Islet of Langerhans (tissue), 1 donor: ENCODE results near the gene LRRC74B.

Experiments
- FAIRE-seq: peaks from one replicate; lab custom pipeline; 2011; peaks lifted over from hg19 to GRCh38; lab: Jason Lieb, UNC

Gene LRRC74B

DNA sequence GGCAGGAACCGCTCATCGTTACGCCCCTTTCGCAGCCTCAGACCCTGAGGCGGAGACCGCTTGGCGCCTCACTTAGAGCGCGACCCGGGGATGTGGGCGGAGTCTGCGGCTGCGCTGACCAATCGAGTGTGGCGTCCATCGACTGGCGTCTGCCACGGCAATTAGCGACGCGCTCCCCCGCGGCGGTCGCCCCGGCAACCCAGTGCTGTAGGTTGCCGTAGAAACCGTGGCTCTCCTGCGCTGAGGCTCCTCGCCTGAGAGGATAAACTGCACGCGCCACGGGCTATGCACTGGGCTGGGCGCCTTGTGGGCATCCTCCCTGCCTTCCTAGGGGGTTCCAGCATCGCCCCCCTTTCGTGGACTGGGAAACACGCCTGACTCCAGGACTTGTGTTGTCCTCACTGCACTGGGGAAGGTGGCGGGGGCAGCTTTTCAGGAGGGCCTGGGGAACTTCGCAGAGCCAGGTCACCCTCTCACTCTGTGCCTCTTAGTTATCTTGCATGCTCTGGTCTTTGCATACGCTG, 31.5 kb upstream of the LRRC74B start:
- FAIRE-seq = no peak

DNA sequence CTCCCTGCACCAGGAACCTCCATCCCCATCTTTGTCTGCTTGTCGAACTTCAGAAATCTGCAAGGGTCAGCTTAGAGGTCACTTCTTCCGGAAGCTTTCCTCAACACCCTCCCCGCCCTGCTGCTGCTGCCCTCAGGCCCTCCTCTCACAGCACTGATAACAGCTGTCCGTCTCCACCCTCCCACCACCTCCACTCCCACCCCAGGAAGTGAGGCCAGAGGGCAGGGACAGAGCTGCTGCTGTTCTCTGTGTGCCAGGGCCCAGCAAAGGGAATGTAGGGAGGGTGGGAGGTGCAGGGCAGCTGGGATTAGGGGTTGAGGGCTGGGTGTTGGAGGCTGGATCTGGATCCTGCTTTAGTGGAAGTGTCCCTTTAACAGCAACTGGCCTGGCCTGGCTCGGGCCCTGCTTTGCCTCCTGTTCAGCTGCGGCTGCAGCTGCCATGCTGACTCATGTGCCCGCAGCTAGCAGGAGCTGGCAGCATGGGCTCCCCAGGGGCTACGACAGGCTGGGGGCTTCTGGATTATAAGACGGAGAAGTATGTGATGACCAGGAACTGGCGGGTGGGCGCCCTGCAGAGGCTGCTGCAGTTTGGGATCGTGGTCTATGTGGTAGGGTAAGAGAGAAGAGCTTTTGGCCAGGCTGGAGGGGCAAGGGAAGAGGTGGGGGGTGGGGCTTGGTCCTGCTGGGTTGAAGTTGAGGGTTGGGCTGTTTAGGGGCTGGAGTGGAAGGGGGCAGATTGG, 30.9 kb upstream of the LRRC74B start, which contains the start of gene P2RX6:
Gene P2RX6, plus strand, starts transcription at position 440 of the 740 bp plus-strand sequence. Its CDS starts 10 bp downstream, at position 450.
- FAIRE-seq = no peak

DNA sequence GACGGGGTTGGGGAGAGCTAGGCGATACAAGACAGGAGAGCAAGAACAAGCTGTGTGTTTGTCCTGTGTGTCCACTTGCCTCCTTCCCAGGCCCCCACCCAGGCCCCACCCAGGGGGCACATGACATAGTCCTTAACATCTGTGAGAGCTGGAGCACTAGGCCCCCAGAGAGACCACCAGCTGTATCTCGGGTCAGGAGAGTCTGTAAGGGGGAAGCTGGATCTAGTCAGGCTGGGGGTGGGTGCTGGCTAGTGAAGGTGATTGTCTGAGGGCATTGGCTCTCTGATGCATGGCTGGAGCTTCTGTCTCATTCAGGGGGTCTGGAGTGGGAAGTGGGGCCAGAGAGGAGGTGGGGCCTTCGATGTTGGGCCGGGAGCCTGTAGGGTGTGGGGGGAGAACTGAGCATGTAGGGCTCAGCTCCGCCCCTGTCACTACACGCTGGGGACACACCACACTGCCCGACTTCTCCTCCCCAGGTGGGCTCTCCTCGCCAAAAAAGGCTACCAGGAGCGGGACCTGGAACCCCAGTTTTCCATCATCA, 30.2 kb upstream of the LRRC74B start:
- no peak for FAIRE-seq

DNA sequence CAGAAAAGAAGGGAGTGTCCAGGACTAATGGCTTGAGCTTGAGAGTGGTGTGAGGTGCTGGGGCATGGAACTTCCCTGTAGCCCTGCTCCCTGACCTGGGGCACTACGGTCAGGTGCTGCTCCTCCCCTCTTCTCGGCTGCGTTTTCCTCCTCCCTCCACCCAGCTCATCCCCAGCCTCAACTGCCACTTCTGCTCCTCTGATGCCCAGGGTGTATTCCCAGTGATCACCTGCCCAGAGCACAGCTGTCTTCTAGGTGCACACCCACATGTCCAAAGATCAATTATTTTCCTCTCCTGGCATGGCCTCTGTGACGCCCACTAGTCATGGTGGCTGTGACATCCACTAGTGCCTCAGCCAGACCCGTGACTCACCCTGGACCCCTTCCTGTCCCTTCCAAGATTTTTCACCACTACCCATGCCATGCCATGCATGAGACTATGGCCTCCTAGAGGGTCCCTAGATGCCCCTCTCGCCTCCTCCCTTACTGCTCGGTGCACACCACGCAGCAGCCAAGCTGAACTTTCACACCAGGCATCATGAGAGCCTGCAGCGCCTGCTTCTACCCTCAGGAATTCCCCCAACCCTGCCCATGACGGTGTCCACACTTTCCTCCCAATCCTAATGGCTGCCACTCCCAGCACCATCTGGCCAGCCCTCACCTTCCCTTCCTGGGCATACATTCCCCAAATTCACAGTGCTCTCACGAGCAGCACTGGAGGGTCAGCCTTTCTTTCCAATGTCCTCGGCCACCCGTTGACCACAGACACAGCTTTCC, 28.9 kb upstream of the LRRC74B start:
- FAIRE-seq = no peak

DNA sequence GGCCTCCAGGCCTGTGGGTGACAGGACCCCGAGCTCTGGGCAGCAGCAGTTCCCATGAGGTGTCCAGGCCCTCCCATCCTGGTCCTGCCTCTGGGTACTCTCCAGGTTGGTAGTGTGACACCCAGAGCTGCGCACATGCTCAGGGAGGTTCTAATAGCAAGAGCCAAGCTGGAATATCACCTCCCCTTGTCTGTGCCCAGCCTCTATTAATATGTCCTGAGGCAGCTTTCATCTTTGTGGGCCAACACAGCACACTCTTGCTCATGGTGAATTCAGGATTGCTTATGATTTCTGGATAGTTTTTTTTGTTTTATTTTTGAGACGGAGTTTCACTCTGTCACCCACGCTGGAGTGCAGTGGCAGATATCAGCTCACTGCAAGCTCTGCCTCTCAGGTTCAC, 27.4 kb upstream of the LRRC74B start:
- no peak for FAIRE-seq

DNA sequence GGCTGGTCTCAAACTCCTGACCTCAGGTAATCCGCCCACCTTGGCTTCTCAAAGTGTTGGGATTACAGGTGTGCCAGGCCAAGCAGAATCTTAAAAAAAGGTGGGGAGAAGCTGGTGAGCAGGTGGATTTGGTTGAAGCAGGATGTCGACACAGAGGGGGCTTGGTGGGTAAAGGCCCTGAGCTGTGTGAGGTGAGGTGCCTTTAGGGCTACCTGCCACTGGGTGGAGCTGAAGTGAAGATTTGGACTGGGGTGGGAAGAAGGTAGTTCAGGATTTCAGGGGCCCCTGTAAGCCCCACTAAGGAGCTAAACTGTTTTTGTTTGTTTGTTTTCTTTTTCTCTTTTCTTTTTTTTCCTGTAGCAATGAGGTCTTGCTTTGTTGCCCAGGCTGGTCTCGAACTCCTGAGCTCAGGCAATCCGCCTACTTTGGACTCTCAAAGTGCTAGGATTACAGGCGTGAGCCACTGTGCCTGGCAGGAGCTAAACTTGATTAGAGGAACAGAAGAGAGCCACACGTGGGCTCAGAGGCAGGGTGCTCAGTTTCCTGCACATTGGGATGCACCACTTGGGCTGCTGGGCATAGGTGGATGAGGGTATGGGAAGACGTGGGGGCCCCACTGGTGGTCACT, 24.8 kb upstream of the LRRC74B start:
- FAIRE-seq = no peak

DNA sequence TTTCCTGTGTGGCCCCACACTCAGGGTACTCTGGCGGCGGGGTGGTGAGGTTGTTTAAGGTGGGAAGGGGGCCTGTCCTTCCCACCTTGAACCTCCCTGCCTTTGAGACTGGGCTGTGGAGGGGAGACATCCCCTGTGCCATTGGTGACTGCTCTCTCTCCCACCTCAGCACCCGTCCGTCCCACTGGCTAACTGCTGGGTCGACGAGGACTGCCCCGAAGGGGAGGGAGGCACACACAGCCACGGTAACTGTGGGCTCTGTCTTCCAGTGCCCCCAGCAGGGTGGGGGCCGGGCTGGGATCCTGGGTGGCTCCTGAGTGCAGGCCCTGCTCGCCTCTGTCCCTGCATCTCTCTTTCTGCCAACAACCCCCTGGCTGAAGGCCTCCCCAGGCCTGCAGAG, 23.2 kb upstream of the LRRC74B start:
- no peak for FAIRE-seq

DNA sequence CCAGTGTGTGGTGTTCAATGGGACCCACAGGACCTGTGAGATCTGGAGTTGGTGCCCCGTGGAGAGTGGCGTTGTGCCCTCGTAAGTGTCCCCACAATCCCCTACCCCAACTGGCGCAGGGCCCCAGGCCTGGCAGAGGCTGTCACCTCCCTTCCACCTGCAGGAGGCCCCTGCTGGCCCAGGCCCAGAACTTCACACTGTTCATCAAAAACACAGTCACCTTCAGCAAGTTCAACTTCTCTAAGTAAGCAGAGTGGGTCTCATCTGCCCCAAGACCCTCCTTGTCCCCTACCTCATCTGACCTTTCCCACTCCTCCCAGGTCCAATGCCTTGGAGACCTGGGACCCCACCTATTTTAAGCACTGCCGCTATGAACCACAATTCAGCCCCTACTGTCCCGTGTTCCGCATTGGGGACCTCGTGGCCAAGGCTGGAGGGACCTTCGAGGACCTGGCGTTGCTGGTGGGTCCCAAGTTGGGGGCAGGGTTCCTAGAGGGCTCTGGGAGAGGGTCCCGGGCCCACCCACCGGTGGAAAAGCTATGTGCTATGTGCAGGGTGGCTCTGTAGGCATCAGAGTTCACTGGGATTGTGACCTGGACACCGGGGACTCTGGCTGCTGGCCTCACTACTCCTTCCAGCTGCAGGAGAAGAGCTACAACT, 22.7 kb upstream of the LRRC74B start:
- FAIRE-seq = no peak

DNA sequence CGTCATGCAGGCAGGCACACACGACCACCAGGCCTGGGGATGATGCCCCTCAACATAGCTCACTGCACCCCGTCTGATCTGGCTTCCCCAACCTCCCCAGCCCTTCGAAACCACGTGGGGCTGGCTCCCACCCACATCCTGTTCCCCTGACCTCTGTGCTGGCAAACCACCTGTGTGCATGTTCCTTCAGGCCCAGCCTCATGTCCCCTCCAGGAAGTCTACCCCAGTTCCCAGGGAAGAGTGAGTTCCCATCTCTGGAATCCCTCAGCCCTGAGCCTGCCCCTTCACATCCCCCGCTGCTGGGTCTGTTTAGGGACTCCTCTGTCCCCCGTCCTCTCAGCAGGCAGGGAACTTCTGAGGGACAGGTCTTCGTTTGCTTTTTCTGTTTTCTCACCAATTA, 20.5 kb upstream of the LRRC74B start:
- no peak for FAIRE-seq

DNA sequence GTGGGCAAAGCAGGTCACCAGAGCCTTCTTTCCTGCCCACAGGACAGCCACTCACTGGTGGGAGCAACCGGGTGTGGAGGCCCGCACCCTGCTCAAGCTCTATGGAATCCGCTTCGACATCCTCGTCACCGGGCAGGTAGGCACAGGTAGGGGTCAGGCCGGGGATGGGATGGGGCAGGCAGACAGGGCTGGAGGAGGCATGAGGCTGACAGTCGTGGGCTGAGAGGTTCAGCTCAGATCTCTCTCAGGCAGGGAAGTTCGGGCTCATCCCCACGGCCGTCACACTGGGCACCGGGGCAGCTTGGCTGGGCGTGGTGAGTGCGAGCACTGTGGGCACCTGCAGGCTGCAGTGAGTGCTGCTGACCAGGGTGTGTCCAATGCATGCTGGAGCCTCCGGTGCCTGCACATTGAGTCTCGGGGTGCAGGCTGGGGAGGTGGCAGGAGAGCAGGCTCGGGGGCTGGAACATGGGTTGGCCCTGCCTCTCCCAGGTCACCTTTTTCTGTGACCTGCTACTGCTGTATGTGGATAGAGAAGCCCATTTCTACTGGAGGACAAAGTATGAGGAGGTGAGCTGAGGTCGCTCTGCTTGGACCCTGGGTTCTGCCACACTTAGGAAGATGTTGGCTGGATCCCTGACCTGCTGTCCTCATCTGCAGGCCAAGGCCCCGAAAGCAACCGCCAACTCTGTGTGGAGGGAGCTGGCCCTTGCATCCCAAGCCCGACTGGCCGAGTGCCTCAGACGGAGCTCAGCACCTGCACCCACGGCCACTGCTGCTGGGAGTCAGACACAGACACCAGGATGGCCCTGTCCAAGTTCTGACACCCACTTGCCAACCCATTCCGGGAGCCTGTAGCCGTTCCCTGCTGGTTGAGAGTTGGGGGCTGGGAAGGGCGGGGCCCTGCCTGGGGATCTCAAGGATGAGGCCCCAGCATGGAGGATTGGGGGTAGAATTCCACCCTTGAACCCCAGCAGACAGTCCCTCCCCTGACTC, 19.7 kb upstream of the LRRC74B start:
- no peak for FAIRE-seq

DNA sequence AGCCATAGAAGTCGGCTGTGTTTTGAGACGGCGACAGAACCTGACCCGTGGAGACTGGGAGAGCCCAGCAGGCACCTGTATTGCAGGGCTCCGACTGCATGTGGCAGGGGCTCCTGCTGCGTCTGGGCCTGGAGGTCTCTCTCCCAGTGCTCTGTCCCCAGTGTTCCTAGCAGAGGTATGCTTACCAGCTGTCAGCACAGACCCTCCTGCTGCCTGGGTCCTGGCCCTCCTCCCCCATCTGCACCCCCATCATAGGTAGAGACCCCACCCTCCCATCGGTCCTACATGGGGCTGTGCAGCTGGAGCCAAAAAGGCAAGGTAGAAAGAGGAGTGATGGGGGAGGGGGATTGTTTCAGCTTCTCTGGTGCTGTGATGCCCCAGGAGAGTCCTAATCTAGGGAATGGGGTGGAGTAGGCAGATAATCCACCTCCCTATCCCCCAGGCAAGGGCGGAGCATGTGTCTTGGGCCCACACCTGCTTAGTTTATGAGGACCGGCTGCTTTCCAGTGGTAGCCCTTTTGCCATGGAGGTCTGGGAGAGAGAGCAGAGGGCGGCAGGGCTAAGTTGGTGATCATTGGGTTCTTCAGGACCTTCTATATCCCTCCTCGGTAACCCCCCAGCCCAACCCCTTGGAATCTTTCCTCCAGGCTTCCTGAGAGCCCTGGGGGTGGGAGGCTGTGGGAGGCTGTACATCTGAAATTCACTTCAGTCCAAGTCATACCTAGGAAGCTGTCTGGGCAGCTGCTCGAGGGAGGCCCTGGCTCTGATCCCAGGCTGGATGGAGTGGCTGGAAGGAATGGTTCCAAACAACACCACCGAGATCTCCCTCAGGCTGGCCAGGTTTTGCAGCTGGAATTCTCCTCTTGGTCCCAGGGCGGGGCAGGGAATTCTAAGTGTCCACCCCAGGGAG, 18.7 kb upstream of the LRRC74B start:
- FAIRE-seq = no peak

DNA sequence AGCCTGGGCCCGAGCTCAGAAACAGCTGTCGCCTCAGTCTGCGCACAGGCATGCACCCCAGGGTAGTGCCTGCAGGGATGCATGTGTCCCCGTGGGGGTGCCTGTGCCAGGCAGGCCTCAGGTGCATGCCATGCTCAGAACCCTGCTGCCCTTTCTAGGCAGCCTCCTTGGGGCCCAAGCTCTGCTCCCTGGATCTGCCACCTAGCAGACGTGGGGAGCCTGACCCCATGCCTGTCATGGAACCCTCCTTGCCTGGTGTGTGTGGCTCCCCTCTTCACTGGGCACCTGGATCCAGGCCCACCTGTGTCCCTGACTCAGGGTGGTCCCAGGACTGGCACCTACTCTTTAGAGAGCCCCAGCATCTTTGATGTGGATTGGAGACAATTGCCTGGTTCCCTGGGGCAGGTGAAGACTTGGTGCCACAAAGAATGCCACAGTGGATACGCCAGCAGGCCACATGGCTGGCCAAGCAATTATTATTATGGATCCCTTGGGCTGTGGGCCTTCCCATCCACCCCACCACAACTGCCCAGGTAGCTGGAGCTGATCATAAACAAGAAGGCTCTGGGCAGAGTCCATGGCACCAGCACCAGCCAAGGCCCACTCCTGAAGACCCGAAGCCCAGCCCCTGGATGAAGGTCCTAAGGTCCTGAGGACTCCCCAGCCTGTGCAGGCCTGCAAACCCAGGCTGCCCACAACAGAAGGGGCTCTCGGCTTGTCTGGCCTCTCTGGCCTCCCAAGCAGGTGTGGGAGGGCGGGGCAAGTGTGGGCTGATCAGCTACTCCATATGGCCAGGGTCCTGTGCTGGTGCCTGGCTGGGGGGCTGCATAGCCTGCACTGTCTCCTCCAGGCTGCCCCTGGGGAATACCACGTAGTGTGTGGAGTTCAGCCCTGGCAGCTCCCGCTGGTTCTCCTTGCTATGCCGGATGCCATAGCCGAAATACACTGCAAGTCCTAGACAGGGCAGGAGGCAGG, 17.2 kb upstream of the LRRC74B start:
- no peak for FAIRE-seq

DNA sequence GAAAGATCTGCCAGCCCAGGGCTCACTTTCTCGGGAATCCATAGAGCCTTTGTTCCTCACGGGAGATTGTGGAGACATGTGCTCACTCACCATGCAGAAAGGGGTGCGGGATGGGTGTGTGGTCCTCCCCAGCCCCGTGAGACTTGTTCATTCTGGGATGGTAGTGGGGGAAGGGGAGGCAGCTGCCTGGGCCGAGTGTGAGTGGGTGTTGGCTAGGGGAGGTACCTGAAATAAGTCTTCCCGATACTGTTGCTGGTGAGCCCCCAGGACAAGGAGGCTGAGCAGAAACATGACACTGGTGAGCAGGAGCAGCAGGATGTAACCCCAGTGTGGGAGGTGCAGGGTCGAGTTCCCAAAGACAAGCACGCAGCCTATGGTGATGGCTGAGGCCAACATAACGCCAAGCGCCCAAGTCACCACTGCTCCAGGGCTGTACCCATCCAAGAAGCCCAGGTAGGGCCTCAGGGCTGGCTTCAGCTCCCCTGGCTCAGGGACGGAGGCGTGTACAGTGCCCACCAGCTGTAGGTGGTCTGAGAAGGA, 16.2 kb upstream of the LRRC74B start:
- no peak for FAIRE-seq

DNA sequence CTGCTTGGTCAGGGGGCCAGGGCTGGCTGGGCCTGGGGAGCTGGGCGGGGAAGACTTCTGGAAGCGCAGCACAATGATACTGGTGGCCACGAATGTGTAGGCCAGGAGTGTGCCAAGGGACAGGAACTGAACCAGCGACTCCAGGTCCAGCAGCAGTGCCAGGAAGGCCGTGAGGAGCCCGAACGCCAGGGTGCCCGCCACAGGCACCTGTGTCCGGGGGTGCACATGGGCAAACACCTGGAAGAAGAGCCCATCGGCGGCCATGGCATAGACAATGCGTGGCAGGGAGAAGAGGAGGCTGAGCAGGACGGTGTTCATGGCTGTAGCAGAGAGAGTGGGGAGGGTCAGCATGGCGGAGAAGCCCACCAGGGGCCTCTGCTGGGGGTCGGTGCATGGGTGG, 15.7 kb upstream of the LRRC74B start:
- FAIRE-seq = no peak

DNA sequence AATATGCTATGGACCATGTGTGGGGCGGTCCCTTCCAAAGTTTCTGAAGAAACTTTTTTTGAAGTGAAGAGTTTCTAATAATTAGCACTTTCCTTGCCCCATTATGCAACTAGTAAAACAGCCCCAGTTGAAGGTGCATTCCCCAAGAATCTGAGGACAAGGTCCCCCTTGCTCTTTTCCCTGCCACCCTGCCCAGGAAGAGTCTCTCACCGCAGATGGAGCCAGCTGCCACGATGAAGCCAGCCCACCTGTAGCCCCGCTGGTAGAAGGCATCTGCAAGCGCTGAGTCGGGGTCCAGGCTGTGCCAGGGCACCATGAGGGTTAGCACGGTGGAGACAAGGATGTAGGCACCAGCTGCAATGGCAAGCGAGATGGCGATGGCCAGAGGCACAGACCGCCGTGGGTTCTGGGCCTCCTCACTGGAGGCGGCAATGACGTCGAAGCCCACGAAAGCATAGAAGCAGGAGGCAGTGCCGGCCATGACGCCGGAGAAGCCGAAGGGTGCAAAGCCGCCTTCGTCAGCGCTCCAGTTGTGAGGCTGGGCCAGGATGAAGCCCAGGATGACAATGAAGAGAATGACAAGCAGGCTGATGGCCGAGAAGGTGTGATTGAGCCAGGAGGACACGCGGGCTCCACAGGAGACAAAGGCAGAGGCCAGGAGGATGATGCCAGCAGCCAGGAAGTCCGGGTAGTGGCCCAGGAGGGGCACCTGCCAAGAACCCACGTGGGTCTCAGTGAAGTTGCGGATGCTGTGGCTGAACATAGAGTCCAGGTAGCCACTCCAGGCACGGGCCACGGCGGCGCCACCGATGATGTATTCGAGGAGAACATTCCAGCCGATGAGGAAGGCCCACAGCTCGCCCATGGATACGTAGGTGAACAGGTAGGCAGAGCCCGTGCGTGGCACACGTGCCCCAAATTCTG, 14.9 kb upstream of the LRRC74B start:
- no peak for FAIRE-seq

DNA sequence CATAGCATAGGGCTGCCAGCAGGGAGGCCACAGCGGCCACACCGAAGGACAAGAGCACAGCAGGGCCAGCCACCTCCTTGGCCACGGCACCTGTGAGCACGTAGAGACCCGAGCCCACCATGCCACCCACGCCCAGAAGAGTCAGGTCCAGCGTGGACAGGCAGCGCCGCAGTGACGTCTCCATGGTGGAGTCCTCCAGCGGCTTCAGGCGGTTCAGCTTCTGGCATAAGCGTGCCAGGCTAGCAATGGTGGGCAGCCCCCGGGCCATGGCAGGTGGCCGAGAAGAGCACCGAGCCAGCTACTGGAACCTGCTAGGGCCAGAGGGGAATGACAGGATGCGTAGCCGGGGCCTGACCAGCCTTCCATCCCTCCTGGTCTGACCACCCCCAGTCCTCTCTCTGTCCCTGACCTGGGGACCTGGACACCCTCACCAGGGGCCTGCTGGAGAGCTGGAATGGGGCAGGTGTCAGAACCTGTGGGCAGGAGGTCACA, 14.2 kb upstream of the LRRC74B start:
- FAIRE-seq = no peak
